HG03066 (cell line): Measurements from ENCODE around the gene MBD1.
A peak's percentile ranks its signal among the peaks of the same experiment; 100 is the strongest.
"Not testable (repeated sequence)": the region's sequence is repeated elsewhere in the genome, so short reads cannot be mapped to it uniquely, and the experiment has no call there.

Experiments
- ATAC-seq: cut with Tn5 transposase; IDR thresholded peaks from one replicate; pipeline ENCODE4 v1.9.1; 2021; ENCODE audit warnings: low read depth; ENCODE audit not compliant: unreplicated experiment

MBD1 gene

DNA sequence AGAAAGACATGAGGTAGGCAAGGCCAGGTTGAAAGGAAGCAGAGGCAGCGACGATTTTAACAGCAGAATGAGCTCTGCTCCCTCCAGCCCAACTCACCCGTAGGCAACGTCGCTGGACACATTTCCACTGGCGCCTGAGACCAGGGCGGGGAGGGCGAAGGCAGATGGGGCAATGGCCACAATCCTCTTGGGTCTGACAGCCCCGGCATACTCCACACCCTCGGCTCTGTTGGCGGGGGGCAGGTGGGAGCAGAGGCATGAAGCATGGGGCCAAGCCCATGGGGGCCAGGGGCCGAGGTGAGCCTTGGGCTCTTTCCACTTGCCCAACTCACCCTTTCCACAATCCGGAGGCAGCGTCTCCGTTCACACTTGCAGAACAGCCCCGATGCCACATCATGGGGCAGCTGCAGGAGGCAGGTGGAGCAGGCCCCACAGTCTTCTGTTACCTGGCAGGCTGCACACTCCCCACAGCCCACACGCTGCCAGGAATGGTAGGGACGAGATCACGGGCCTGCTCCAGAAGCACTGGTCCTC lies 5.8 kb downstream of the MBD1 start:
- ATAC-seq = no peak

DNA sequence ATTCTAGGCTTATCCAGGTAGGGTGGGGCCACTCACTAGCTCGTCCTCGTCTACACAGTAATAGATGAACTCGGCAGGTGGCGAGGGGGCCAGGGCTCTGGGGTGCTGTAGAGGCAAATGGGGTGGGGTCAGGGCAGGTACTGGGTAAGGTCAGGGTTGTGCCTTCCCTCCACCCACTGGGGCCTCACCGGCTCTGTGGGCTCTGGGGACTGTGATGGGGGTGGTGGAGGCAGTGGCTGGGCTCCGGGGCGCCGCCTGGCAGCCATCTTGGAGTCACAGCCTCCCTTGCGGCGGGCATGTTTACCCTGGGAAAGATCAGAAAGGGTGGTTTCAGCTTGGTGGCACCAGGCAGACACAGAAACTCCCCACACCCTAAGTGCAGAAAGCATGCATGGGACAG lies 6.4 kb downstream of the MBD1 start:
- ATAC-seq = no peak

DNA sequence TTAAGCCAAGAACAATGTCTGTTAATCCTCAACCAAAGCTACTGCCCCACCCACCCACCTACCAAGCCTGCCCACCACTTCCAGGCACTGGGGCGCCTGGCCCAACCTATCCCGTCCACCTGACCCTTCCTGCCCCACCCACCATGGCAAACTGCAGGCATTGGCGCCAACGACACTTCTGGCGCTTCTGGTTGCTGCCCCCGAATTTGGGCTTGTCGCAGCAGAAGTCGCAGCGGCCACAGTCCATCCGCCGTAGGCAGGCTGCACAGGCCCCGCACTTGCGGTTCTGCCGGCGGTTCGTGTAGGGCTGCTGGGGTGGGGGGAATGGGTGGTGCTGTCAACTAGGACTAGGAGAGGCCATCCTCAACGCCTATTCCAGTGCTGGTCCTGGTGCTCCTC lies 7.3 kb downstream of the MBD1 start:
- no peak for ATAC-seq

DNA sequence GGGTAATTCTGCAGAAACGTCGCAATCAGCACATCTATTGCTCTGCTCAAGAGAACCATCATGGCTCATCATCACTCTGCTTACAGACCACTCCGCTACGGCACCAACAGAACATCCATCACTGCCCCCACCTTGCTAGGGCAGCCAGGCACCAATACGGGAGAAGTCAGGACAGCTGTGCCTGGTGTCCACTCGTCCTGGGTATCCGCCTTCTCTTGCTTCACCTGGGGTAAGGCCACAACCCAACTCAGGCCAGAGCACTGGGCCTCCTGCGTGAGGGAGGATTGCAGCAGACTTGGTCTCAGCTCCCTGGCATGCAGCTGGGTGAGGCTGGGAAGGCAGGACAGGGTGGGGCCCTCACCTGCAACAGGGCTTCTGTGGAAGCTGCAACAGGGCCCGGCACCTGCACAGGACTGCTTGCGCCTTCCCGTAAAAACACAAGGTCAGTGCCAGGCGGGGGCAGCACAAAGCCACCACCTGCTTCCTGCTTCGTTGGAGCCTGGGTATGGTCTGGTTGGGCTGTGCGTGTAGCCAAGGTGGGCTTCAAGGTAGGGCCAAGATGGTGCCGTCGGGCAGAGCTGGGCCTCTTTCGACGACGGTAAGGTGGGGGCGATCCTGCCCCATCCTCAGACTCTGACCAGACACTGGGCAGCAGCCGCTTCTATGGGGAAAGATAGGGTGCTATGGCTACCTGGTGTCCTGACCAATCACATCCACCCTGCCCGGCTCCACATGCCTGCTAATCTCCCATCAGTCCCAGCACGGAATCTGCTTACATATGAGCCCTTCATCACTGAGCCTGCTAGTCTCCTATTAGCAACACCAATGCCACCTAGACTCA lies 7.9 kb downstream of the MBD1 start:
- no peak for ATAC-seq

DNA sequence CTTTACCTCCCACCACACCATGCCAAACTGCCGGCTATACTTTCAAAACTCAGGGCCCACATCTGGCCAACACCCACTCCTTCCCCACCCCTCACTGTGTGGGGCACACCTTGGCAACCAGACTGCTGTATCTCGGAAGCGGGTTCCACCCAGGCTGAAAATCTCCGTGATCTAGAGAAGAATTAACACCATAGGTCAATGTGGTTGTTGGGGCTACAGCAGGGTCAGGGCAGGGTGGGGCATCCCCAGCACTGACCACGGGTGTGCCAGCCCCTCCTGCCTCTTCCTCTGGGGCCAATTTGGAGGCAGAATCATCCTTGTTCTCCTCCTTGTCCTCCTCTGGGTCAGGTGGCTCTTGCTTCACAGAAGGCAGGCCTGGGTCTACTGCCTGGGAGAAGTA lies 8.8 kb downstream of the MBD1 start:
- no peak for ATAC-seq

DNA sequence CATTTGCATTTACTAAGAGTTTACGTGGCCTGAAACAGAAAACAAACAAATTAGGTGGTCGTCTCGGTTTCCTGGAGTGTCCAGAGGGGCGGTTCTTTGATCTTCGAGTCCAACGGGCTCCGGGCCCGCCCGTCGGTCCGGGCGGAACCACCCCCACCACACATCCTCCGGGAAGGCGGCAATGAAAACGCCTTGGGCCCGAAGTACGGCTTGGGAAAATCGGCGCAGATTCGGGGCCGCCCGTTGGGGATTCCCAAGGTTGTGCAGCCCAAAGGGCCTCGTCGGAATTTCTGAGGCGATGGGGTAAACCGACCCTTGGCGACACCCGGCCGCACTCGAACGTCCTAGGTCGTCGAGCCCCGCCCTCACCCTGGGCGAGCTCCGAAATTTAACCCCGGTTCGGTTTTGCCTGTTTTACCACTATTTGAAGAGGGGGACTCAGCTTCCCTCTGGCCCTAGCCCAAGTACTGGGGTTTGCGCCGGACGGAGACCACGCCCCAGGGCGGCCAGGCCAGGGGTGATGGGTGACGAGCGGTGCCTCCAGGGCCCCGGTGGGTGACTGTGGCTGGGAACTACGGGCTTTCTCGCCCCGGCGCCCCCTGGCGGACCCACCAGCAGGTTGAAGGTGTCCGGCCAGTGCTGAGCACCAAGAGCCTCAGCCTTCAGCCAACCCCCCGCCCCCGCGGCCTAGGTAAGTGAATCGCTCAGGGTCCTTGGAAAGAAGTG lies 13.1 kb downstream of the MBD1 start:
- ATAC-seq = peak; percentile 58

DNA sequence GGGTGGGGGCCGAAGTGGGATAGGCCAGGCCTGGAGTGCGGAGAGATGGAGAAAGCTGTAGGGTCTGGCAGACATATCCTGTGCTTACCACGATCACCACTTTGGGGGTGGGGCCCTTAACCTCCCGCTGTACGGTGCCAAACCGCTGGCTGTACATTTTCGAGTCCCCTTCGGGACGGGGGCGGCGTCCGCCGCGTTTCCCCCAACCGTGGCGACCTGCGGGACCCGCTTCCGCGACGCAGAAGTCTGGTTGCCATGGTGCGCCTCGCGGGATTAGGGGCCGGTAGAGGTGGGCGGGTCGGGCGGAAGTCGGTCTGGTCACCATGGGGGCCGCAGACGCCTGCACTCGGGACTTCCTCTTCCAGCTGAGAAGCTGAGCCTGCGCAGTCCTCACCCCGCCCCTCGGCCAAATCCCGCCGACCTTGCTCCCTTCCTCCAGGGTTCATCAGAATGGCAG lies 15.0 kb downstream of the MBD1 start, which contains the start of gene CFAP53:
CFAP53 (minus strand) TSS at position 248 of the 457 bp plus-strand sequence; CDS start at position 157, 91 bp downstream.
- peak; percentile 82 for ATAC-seq

DNA sequence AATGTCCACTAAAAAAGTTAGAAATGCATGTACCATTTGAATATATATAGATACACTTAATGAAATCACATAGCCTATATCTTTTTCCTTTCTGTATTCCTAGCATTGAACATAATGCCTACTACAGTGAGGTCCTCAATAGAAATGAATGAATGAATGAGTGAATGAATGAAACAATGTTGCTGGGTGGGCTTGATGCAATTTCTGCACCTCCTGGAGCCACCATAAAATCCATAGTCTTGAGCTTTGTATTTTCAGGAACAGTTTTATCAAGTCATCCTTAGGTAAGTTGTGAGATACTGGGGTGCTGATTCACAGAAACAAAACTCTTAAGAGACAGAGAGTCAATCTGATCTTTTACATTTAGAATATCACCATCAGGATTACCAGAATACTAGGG lies 18.3 kb downstream of the MBD1 start:
- no peak for ATAC-seq

DNA sequence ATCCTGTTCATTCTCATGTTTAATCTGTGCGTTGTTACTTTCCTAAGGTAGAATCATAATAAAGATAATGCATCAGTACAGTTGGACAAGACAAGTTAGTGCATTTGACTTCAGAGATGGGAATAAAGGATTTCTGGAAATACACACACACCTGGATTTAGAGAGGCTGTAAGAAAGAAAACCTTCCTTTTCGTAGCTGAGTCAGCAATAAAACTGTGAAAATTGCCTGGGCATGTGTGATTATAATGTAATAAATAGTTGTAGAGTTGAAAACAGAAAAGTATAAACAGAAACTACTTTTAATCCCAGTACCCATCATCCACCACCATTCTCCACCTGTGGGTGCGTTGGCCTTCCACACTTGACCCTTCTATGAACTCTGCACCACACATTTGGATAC lies 30.4 kb downstream of the MBD1 start:
- ATAC-seq = no peak

DNA sequence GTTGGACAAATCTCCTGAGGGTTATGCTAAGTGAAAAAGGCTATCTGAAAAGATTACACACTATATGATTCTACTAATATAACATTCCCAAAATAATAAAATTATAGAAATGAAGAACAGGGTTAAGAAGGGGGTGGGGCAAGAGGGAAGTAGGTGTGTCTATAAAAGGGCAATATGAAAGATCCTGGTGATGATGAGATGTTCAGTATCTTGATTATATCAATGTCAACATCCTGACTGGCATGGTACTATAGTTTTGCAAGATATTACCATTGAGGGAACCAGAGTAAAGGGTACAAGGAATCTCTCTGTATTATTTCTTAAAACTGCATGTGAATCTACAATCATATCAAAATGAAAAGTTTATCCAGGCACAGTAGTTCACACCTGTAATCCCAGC lies 31.7 kb downstream of the MBD1 start:
- ATAC-seq = no peak

DNA sequence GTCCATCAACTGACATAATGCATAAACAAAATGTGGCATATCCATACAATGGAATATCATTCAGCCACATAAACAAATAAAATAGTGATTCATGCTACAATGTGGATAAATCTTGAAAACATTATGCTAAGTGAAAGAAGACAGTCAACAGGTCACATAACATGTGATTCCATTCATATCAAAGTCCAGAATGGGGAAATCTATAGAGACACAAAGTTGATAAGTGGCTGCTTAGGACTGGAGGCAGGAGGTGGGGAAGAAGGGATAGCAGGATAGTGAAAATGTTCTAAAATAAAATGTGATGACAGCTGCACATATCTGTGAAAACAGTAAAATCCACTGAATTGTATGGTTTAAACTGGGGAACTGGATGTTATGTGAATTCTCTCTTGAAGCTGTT lies 33.8 kb downstream of the MBD1 start:
- ATAC-seq = no peak

DNA sequence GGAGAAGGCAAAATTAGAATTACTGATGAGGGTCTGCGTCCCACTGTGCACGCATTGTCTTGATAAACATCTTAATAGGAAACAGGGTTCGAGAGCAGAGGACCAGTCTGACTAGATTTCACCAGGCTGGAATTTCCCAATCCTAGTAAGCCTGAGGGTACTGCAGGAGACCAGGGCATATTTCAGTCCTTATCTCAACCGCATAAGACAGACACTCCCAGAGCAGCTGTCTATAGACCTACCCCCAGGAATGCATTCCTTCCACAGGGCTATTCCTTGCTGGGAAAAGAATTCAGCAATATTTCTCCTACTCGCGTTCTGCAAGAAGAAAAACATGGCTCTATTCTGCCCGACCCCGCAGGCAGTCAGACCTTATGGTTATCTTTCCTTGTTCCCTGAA lies 39.6 kb downstream of the MBD1 start:
- ATAC-seq = not testable (repeated sequence)

DNA sequence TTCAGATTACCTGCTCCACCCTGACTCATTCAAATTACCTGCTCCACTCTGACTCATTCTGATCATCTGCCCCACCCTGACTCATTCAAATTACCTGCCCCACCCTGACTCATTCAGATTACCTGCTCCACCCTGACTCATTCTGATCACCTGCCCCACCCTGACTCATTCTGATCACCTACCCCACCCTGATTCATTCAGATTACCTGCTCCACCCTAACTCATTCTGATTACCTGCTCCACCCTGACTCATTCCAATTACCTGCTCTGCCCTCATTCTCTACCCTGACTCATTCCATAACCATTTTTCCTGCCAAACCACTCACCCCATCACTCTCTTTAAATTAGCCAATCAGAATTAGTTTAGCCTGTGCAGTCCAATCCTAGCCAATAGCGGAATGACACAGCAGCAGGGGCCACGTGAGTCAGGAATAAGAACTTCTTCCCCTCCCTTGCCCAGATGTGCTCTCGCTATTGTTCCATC lies 41.2 kb downstream of the MBD1 start:
- ATAC-seq = no peak

DNA sequence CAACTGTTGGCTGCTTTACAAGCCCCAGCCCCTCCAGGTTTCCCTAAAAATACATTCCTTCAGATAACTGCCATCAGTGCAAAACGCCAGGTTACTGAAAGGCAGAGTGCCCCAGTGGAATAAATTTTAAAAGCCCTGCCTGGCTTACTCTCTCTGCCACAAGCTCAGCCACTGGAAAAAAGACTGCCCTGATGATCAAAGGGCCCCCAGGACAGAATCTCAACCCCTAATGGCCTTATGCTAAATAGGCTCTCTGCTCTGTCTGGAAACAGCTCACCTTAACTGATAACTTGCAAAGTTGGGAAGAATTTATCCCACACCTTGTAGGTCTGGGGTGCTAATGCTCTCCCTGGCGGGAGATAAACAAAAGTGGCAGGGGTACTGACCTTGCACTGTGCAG lies 48.9 kb downstream of the MBD1 start:
- ATAC-seq = no peak

DNA sequence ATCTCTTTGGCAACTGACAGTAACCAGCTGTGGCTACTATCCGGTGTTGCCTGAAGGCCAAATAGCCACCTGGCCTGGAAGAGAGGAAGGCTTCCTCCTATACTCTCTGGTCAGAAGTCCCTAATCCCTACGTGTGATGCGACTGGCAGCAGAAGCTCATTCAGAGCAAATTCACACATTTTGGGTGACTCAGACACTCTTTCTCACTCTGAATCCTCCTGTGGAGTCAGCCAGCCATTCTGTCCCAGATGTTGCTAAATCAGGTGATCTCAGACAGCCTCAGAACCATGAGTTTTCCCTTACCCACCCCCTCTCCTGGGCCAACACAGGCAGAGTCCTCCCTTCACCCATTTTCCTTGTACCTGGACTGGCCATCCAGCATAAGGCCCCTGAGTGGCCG lies 49.7 kb downstream of the MBD1 start:
- no peak for ATAC-seq

DNA sequence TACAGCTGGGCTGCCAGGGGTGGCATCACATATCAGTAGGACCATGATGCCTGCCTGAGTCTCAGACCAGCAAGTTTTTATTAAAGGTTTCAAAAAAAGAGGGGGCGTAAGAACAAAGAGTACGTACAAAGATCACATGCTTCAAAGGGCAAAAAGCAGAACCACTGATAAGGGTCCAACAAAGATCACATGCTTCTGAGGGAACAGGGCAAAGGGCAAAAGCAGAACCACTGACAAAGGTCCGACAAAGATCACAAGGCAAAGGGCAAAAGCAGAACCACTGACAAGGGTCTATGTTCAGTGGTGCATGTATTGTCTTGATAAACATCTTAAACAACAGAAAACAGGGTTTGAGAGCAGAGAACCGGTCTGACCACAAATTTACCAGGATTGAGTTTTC lies 61.1 kb downstream of the MBD1 start:
- ATAC-seq = not testable (repeated sequence)
